ENCODE measurements around the gene ABCC9.

Gene ABCC9

GRCh38 chr12:21888276-21888863 lies 52.9 kb downstream of the ABCC9 start:
- no peak for DNase-seq

GRCh38 chr12:21884936-21885335 lies 56.3 kb downstream of the ABCC9 start:
- H3K27me3 ChIP-seq (ENCODE audit: insufficient read depth, low read depth, severe bottlenecking), result no peaks in the 10 kb centered on the region
- DNase-seq, result no peak
- no peak overlapping the region for H3K27ac ChIP-seq
- no peak for TF ChIP-seq CTCF (IDR thresholded peaks at IDR 0.05; ENCODE audit: low read depth, low read length)
- no peak overlapping the region for H3K4me3 ChIP-seq (ENCODE audit: low read depth, low read length)
- H3K9me3 ChIP-seq (ENCODE audit: severe bottlenecking), result no peaks in the 10 kb centered on the region
- no peaks in the 10 kb centered on the region for H3K36me3 ChIP-seq

More at GRCh38 chr12:21888276-21888863, 52.9 kb downstream of the ABCC9 start:
- Histone ChIP-seq H3K27me3 (ENCODE audit: insufficient read depth, low read depth, severe bottlenecking) (no peaks in the 10 kb centered on the region), H3K9me3 (ENCODE audit: severe bottlenecking) (no peaks in the 10 kb centered on the region), H3K27ac (no peak overlapping the region), H3K36me3 (no peaks in the 10 kb centered on the region), H3K4me3 (ENCODE audit: low read depth, low read length) (no peak overlapping the region)
- TF ChIP-seq CTCF (IDR thresholded peaks at IDR 0.05; ENCODE audit: low read depth, low read length), result no peak

- TF ChIP-seq CTCF (IDR thresholded peaks at IDR 0.05; ENCODE audit: low read depth, low read length), result no peak
- no peaks in the 10 kb centered on the region for H3K27me3 ChIP-seq (ENCODE audit: insufficient read depth, low read depth, severe bottlenecking)
- H3K27ac ChIP-seq, result no peak overlapping the region
- no peak overlapping the region for H3K4me3 ChIP-seq (ENCODE audit: low read depth, low read length)
- no peaks in the 10 kb centered on the region for H3K9me3 ChIP-seq (ENCODE audit: severe bottlenecking)
- H3K36me3 ChIP-seq, result no peaks in the 10 kb centered on the region
- no peak for DNase-seq
Measured at GRCh38 chr12:21882635-21883034, 58.6 kb downstream of the ABCC9 start.

- no peak for TF ChIP-seq CTCF (IDR thresholded peaks at IDR 0.05; ENCODE audit: low read depth, low read length)
- no peak for DNase-seq
- H3K9me3 ChIP-seq (ENCODE audit: severe bottlenecking), result no peaks in the 10 kb centered on the region
Measured at GRCh38 chr12:21881965-21882364, 59.3 kb downstream of the ABCC9 start.

GRCh38 chr12:21879312-21879711 lies 61.9 kb downstream of the ABCC9 start:
- no peak for TF ChIP-seq CTCF (IDR thresholded peaks at IDR 0.05; ENCODE audit: low read depth, low read length)
- H3K27ac ChIP-seq, result no peak overlapping the region
- H3K27me3 ChIP-seq (ENCODE audit: insufficient read depth, low read depth, severe bottlenecking), result no peaks in the 10 kb centered on the region
- H3K4me3 ChIP-seq (ENCODE audit: low read depth, low read length), result no peak overlapping the region
- no peaks in the 10 kb centered on the region for H3K9me3 ChIP-seq (ENCODE audit: severe bottlenecking)
- H3K36me3 ChIP-seq, result no peaks in the 10 kb centered on the region
- no peak for DNase-seq

More at GRCh38 chr12:21881965-21882364, 59.3 kb downstream of the ABCC9 start:
- Histone ChIP-seq H3K27me3 (ENCODE audit: insufficient read depth, low read depth, severe bottlenecking) (no peaks in the 10 kb centered on the region), H3K27ac (no peak overlapping the region), H3K36me3 (no peaks in the 10 kb centered on the region), H3K4me3 (ENCODE audit: low read depth, low read length) (no peak overlapping the region)
